GM04504 (cell line): Measurements from ENCODE around the gene NLE1.
"Not testable (repeated sequence)": the region's sequence is repeated elsewhere in the genome, so short reads cannot be mapped to it uniquely, and the experiment has no call there.

Experiments
- DNase-seq: peaks from one replicate; pipeline ENCODE4 v3.0.0-alpha.2; 2012; ENCODE audit warnings: low read depth

NLE1 gene

GRCh38 chr17:35161281-35161761 lies 19.2 kb upstream of the NLE1 start:
- DNase-seq: no peak

- no peak for DNase-seq
Observed at GRCh38 chr17:35160354-35161201, 18.5 kb upstream of the NLE1 start.

- no peak for DNase-seq
Observed at GRCh38 chr17:35159940-35160339, 17.8 kb upstream of the NLE1 start.

GRCh38 chr17:35155246-35155645 lies 13.1 kb upstream of the NLE1 start:
- no peak for DNase-seq

- no peak for DNase-seq
Observed at GRCh38 chr17:35154196-35155165, 12.4 kb upstream of the NLE1 start.

- DNase-seq: no peak
Observed at GRCh38 chr17:35152421-35153140, 10.5 kb upstream of the NLE1 start.

- DNase-seq: not testable (repeated sequence)
Observed at GRCh38 chr17:35151080-35151479, 9.0 kb upstream of the NLE1 start.

- no peak for DNase-seq
Observed at GRCh38 chr17:35149941-35150340, 7.8 kb upstream of the NLE1 start.

GRCh38 chr17:35148144-35148543 lies 6.0 kb upstream of the NLE1 start:
- DNase-seq: no peak

- DNase-seq: no peak
Observed at GRCh38 chr17:35147375-35147905, 5.3 kb upstream of the NLE1 start, which contains the start of gene UNC45B. Gene UNC45B (plus strand): TSS chr17:35147817. CDS start chr17:35148264, 447 bp downstream.

- DNase-seq: no peak
Observed at GRCh38 chr17:35146214-35146833, 4.2 kb upstream of the NLE1 start.

- DNase-seq: no peak
Observed at GRCh38 chr17:35144840-35145239, 2.7 kb upstream of the NLE1 start.

- DNase-seq: no peak
Observed at GRCh38 chr17:35142467-35142796, 329 bp upstream of the NLE1 start.

GRCh38 chr17:35138218-35138617 lies 3.9 kb downstream of the NLE1 start:
- no peak for DNase-seq

- DNase-seq: no peak
Observed at GRCh38 chr17:35135322-35135721, 6.8 kb downstream of the NLE1 start.

- DNase-seq: no peak
Observed at GRCh38 chr17:35132816-35133550, 9.1 kb downstream of the NLE1 start.

- DNase-seq: no peak
Observed at GRCh38 chr17:35132099-35132498, 10.0 kb downstream of the NLE1 start.

GRCh38 chr17:35130392-35130791 lies 11.7 kb downstream of the NLE1 start:
- DNase-seq: no peak

GRCh38 chr17:35129973-35130351 lies 12.1 kb downstream of the NLE1 start:
- DNase-seq: no peak

GRCh38 chr17:35129154-35129972 lies 12.7 kb downstream of the NLE1 start:
- DNase-seq: no peak
